ENCODE results near the gene TIGAR.

Gene TIGAR

DNA sequence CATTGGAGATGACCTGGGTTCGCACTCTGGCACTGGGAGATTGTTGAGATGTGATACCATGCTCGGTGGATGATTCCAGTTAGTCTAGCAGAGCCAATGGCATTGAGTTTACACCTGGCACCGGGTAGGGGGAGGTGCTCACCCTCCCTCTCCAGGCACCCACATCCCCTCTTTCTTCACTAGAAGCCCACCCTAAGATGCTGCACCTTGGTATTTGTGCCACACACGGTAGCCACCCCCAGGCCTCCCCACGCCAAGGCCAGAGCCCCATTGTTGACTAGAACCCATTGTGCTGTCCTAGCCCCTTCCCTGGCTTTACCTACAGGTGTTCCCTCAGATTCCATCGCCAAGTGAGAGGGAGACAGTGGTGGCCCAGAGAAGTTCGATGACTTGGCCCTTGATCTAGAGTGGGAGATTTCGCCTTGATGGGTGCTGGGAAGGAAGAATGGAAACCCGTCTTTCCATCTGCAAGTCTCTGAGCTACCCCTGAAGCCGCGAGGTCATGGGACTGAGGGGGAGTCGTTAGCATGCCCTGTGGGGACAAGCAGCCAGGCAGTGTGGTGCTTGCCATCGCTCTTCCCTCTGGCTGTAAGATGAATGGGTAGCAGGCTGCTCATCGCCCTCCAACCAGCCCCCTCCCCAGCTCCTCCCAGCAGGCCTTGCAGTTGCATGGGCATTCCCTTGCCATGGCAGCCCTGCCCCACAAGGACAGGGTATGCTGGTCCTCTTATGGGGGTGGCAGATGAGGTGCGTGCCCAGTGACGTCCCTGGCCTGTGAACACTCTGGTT, 38.7 kb upstream of the TIGAR start:
- no peak for DNase-seq (ENCODE audit: extremely low read depth in 1 of 2, low read depth in 1 of 2)

DNA sequence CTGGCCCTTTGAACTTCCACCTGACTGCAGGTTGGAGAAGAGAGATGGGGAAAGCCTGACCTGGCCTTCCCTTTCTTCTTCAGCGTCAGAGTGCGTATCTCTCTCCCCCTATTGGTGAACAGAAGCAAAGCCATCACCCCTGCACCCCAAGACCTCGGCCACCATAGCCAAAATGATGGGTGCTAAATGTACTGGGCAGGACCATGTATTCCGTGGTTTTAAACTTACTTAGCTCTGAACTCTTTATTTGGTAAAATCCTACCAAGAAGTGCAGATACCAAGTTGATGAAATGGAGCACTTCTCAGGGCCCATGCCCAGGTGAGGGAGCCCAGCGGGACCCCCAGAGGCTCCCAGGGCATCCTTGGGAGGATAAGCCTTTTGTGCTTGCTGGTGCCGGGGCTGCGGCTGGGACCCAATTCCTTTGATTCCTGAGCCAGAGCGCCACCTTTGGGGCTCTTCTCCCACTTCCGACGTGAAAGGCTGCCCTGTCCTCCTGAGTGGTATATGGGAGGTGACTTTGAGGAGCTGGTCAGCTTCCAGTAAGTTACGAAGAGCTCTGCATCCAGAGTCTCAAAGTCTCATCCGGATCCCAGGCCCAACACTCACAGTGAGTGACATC, 38.0 kb upstream of the TIGAR start:
- no peak for DNase-seq (ENCODE audit: extremely low read depth in 1 of 2, low read depth in 1 of 2)

DNA sequence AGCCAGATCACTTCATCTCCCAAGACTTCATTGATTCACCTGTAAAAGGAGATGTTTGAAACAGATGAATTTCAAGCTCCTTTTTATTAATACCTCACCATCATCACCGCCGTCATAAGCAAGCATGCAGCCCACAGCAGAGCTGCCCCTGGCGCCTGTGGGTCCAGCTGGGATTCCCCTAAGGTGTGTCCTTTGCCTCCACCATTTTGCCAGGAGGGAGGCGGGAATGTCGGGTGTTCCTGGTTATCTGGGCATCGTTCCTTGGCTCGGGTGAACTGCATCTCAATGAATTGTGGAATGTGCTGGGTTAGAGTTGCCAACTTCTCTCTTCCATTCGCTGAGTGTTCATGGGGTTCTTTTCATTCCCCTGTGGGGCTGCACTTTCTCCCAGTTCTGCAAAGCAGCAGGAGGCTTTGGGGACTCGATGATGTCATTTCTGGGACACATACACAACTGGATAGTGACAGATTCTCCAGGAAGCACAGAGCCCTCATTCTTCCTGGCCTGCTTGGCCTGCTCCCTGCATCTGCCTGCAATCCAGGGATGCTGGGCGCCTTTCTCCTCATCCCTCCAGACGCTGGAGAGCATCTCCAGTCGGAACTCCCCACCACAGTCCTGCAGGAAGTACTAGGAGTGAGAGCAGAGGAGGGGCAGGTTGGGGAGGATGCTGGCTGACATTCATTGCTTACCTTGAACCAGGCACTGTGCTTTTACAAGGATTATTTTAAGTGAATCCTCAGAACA, 37.3 kb upstream of the TIGAR start:
- no peak for DNase-seq (ENCODE audit: extremely low read depth in 1 of 2, low read depth in 1 of 2)

DNA sequence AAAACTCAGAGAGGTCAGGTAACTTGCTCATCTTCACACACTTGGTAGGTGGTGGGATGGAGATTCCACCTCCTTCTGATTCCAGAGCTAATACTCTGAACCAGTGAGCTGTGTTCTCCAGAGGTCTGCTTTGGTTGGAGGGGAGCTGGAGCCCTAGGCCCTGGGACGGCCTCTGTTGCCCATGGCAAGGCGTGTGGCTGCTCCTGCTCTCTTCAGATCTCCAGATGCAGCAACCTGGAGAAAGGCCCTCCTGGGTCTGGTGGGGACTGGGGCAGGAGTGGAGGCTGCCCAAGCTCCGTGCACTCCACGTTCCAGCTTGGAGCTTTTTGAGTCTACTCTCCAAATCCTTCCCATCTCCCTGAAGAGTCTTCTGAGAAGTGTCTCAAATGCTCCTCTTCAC, 36.7 kb upstream of the TIGAR start:
- no peak for DNase-seq (ENCODE audit: extremely low read depth in 1 of 2, low read depth in 1 of 2)

DNA sequence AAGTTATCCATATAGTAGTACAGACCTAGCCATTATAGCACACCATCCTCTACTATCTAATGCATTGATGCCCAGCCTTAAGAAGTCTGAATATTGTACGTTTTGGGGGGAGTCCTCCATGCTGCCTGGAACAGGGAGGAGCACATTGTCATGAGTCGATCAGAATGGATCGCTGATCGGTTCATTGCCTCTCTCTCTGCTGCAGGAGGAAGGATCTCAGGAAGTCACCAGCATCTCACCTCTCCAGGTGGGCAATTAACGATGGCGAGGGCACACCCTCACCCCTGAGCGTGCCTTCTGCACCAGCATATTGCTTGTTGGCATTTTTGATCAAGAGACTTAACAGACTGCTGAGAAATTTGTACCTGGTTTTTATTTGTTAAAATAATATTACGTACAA, 35.9 kb upstream of the TIGAR start:
- DNase-seq (ENCODE audit: extremely low read depth in 1 of 2, low read depth in 1 of 2), result no peak

DNA sequence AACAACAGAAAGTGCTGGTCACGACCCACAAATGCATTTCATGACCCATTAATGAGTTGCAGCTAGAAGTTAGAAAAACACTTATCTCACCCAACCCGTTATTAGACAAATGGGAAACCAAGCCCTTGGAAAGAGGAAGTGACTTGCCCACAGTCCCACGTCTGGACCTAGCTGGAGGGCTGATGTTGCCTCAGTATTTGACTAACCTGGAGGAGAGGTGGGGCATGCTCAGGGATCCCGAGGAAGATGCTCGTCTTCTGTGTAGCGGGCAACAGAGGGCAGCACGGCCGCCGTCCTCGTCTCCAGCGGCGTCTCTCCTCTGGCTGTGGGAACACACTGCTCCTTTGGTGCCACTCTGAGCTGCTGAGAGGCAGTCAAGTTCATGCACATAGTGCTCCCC, 34.8 kb upstream of the TIGAR start:
- DNase-seq (ENCODE audit: extremely low read depth in 1 of 2, low read depth in 1 of 2), result no peak

DNA sequence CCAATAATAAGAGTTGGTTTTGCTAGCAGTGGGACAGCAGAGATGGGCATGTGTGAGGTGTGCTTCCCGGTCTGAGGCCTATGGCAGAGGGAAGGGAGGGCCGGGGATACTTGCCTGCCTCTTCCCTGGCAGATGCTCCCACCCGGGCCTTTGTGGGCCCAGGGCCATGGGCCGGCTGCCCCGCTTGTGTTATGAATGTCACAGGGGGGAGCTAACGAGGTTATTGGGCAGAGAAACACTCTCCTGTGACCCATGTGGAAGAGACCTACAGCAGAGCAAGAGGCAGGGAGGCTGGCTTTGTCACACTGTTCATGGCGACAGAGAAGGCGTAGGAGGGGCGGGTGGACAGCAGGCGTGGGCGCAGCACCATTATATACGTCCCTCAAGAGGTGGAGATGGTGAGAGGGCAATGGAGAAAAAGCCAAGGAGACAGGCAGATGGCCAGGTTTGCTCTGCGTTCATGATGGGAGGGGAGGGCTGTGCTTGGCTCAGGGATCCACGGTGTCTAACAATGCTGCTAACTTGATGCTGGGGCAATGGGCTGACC, 34.2 kb upstream of the TIGAR start:
- DNase-seq (ENCODE audit: extremely low read depth in 1 of 2, low read depth in 1 of 2), result no peak

DNA sequence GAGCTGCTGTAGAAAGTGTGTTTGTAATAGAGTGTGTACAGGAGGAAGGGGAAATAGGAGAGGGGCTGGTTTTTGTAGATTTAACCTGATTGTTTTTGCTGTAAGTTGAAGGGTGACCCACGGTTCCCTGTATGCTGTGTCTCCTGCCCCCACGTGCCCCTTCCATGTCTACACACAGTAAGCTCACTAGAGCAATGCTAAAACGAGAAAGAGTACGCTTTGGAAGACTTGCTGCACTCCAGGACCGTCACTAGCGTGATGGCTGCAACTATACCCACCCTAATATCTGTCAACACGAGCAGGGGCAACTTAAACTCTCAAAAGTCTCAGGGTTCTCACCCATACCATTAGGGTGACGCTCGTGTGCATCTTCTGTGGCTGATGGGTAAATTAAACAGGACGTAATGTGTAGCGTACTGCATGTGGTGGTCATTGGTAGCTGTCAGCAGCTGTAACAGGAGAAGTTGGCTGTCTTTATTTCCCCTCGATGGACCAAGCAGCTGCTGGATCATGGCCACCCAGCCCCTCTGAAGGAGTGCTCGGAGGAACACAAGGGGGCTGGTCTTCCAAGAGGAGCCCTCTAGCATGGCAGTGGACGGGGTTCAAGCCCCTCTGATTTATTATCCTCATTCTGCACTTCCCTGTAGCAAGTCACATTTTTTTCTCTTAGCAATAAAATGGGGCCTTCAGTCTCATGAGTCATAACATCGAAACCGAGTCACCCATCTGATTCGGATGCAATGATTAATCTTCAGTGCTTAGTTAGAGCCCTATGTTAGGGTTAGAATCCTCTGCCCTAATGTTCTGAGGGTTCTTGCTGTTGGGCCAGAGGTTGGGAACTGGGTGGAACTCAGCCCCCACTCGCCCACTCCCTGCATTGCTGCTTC, 33.4 kb upstream of the TIGAR start:
- no peak for DNase-seq (ENCODE audit: extremely low read depth in 1 of 2, low read depth in 1 of 2)

DNA sequence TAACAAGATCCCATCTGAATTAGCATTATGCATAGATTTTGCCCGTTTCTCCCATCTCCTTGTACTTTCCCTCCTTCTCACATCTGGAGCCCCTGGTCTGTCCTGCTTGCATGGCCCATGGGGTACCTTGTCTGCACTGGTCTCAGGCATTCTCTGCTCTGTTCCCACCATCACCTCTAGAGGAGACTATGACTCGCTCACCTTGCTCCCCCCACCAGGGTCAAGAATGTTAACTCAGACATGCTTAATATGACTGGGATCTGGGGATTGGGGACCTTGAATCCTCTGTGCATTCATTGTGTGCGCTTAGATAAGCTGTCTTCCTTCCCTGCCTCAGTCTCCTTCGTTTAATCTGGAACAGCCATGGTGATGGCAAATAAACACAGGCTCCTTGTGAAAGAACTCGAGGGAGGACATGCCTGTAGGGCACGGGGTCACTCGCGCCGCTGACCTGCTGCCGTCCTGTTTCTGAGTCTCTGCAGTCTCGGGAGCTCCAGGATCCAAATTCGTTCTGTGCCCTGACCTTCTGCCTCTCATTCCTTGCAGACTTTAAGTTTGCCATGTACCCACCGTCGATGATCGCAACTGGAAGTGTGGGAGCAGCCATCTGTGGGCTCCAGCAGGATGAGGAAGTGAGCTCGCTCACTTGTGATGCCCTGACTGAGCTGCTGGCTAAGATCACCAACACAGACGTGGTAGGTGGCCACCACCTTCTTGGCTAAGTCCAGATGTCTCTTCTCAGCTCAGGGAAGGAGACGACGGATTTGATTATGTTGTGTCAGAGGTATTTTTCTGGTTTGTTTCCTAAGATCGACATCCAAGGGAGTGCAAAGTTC, 32.5 kb upstream of the TIGAR start:
- no peak for DNase-seq (ENCODE audit: extremely low read depth in 1 of 2, low read depth in 1 of 2)

DNA sequence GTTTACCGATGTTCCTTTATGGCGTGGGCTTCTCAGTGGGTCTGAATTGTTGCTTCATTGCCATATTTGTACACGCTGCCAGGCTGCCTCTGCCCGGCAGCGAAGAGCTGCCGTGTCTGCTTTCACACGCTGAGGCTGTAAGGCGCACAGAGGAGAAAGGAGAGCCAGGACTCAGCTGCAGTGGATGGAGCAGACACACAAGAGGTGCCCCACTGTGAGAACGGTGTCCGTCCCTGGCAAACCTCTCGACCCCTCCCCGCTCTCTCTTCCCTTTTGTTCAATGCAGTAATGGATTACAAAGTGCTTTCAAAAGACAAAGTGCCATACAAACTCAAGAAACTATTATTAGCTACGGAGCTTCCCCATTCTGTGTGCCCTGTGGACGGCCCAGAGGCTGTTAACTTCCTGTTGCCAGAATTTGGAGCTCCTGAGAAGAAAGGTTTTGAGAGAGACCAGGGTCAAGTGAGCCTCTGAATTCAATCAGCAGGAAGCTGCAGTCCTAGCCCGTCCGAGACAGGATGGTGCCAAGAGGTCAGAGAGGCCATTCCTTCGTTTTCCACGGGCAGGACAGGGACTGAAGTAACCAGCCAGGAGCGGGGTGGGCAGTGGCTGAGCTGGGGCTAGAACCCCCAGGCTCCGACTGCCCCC, 31.7 kb upstream of the TIGAR start:
- no peak for DNase-seq (ENCODE audit: extremely low read depth in 1 of 2, low read depth in 1 of 2)

DNA sequence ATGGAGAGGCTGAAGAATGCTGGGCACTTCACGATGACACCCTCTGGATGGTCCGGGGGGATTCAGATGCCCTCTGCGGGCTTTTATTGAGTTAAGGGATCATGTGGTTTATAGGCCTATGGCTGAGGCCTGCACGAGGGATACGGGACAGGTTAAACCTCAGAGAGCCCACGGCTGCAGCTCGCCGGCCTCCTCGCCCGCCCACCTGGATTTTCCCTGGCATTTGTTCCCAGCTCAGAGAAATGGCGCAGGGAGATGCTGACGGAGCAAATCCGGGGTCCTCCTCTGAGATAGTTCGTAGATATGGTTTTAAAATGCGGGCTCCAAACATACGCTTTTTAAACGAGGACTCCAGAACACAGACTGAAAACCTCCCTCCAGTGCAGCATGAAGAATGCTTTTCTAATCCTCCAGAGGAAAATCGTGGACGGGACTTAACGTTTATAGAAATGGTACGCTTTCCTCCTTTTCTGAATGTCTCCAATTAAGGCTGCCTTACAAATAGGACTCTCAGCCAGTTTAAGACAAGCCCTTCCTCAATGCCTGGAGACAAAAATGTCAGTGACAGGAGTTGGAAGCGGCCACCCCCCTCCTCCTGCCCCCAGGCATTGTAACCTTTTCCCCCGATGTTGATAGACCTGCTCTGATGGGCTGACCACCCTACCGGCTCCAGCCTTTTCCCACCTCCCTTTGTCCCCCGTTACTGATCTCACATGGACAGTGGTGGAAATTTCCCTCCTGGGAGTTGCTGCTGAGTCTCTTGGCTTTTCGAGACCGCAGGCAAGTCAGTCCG, 30.8 kb upstream of the TIGAR start:
- DNase-seq (ENCODE audit: extremely low read depth in 1 of 2, low read depth in 1 of 2), result no peak

DNA sequence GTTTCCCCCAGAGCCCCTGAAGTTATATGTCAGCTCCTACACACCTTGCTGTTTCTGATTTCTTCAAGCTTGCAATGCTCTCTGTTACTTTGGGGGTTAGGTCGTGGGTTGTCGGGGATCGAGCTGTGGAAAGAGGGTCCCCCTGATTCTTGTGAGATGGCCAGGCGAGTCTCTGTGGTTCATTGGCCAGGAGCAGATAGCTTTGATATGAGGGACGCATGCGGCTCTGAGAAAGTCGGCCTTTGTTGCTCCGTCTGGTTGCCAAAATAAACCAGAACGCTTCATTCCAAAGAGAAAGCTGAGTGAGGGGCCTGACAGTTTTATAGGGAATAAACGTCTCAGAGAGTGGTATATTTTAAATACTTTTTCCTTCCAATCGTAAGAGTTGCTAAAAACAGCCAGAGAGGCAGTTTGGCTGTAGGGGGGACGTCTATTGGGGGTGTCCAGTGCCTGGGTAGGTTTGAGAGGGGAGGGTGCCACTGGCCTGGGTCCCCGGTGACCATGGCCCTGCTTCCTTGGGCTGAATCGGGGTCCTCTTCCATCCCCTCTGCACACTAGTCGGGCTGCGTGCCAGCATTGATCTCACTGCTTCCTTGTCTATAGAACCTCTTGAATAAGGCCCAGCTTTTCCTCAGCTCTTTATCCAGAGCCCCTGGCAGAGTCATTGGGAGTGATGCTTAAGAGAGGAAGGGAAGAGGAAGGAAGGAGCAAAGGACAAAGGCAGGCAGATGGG, 28.5 kb upstream of the TIGAR start:
- DNase-seq (ENCODE audit: extremely low read depth in 1 of 2, low read depth in 1 of 2), result no peak

DNA sequence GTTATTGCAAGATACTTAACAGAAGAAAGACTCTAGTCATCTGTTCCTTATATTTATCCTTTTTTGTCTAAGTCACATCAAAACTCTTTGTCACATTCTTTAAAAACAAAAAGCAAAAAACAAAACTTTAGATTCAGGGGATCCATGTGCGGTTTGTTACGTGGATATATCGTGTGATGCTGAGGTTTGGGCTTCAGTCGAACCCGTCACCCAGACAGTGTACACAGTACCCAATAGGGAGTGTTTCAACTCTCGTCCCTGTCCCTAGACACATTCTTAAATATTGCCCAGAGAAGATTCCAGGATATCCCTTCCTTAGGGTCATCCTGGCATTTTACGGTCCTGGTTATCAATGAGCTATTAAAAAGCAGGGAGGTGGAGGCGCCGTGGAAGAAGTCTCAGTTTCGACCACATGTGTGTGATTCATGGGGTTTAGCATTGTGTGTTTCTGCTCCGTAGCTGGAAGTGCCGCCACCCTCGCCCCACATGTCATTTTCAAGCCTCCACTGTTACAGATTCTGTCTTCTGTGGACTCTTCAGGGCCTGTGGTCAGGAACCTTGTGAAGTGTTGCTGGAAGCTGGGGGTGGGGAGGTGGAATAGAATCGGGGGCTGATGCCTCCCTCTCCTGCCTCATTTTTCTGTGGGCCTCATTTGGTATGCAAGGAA, 27.6 kb upstream of the TIGAR start:
- DNase-seq (ENCODE audit: extremely low read depth in 1 of 2, low read depth in 1 of 2), result peak in 1 of 2 donors; percentile 58

DNA sequence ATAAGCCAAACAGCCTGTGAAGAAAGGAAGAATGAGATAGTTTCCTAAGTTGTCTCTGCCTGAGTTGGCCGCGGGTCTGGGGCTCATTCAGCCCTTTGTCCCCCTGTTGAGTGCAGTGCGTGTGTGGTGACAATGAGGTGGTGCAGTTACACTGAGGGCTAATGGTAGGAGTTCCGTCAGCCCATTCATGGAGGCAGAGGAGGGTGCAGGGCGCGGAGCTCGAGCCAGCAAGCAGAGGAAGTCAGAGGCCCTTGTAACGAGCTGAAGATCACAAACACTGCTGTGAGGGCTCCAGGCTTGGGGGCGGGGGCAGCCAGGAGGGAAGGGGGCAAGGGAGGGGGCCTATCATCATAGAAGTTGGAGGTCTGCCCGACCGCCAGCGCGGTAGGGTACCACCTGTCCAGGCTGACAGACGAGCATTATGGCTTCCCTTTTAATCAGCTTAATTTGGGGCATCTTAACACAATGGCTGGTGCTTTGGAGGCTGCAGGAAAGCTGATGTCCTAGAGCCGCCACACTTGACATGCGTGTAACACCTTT, 27.0 kb upstream of the TIGAR start:
- DNase-seq (ENCODE audit: extremely low read depth in 1 of 2, low read depth in 1 of 2), result no peak

DNA sequence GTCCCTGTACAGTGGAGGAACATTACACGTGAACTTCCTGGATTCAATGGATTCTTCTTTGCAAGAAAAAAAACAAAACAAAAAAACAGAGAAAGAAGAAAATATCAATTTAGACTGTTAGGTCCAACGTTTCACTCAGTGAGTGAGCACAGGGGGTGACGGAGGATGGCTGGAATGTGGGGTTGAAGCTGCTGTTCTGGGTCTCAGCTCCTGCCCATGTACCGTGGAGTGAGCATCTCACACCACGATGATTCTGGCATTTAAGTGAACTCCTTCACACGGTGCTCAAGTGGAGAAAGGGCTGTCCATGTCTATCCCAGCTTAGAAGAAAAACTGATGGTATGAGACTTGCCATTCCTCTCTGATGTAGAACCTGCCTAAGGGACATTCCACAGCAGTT, 24.3 kb upstream of the TIGAR start:
- DNase-seq (ENCODE audit: extremely low read depth in 1 of 2, low read depth in 1 of 2), result no peak

DNA sequence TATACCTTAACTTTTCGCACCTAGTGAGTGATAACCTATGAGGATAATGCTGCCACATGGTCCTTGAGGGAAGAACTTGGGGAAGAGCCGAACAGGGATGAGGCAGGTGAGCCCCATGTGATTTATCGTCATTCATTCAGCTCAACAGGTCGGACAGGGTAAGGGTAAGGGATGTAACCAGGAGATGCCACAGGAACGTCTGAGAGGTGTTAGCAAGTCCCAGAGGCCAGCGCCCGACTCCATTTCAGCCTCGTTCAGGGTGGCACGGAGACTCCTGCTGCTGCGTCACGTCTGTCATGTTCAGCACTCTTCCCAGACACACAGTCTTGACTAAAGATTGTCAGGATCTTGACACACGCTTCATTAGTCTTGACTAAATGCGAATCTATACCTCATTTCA, 23.4 kb upstream of the TIGAR start:
- no peak for DNase-seq (ENCODE audit: extremely low read depth in 1 of 2, low read depth in 1 of 2)

DNA sequence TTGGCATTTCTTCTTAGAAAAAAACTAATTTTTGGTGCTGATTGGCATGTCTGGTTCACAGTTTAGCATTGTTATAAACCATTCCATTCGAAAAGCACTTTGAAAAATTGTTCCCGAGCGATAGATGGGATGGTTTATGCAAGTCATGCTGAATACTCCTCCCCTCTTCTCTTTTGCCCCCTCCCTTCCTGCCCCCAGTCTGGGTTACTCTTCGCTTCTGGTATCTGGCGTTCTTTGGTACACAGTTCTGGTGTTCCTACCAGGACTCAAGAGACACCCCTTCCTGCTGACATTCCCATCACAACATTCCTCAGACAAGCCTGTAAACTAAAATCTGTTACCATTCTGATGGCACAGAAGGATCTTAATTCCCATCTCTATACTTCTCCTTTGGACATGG, 20.1 kb upstream of the TIGAR start:
- no peak for DNase-seq (ENCODE audit: extremely low read depth in 1 of 2, low read depth in 1 of 2)
